Effector memory CD4-positive, alpha-beta T cell (primary cell): Measurements from ENCODE around the gene ODC1.
"Not testable (repeated sequence)": the region's sequence is repeated elsewhere in the genome, so short reads cannot be mapped to it uniquely, and the experiment has no call there.

Experiments
- DNase-seq, 3 donors: peaks; one replicate each; pipeline ENCODE4 v3.0.0-alpha.2; 2020
- H3K27ac ChIP-seq: 2 replicates; pipeline ENCODE4 v1.7.0; 2013; ENCODE audit warnings: mild to moderate bottlenecking, low read length, moderate library complexity; ENCODE audit not compliant: insufficient read depth, poor library complexity, severe bottlenecking
- H3K27me3 ChIP-seq: replicated peaks from 2 replicates; pipeline ENCODE4 v1.7.0; 2013; ENCODE audit warnings: mild to moderate bottlenecking, low read length; ENCODE audit not compliant: insufficient read depth, control insufficient read depth, poor library complexity, severe bottlenecking
- H3K36me3 ChIP-seq: 2 replicates; pipeline ENCODE4 v1.7.0; 2013; ENCODE audit warnings: mild to moderate bottlenecking, low read length, moderate library complexity; ENCODE audit not compliant: control insufficient read depth, insufficient read depth
- H3K4me1 ChIP-seq: 2 replicates; pipeline ENCODE4 v1.7.0; 2013; ENCODE audit warnings: low read length, mild to moderate bottlenecking; ENCODE audit not compliant: control insufficient read depth, insufficient read depth, poor library complexity, severe bottlenecking
- H3K4me3 ChIP-seq: 2 replicates; pipeline ENCODE4 v1.7.0; 2013; ENCODE audit warnings: low read length, low read depth, mild to moderate bottlenecking; ENCODE audit not compliant: insufficient read depth, poor library complexity, severe bottlenecking
- H3K9me3 ChIP-seq: 2 replicates; pipeline ENCODE4 v1.7.0; 2013; ENCODE audit warnings: mild to moderate bottlenecking, low read length, moderate library complexity; ENCODE audit not compliant: control insufficient read depth

ODC1 gene

DNA sequence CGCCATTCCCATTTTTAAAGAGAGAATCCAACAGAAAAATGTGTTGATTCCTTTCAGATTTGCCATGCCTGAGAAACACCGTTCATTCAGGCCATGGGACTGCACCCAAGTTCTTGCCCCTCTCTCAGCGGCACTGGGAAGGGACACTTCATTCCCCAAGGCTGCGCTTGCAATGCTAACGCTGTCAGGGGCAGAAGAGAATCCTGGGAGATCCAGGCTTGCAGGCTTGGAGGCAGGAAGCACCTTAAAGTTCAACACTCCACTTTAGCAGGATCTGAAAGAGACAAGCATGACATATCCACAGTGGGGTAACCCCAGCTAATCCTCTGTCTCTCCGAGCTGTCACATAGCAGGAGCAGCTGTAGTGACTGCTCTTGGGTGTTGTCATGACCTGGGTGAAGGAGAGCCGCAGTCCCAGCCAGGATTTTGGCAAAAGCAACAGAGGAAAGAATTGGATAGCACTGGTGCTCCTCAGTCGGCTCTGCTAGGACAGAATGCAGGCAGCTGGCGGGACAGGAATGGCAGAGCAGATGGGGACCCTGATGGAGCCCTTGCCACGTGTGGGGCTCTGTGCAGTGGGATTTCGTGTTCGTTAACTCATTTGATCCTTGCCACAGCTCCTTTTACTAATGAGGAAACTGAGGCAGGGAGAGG, 22.0 kb upstream of the ODC1 start:
- no peaks in the 10 kb centered on the region for H3K4me1 ChIP-seq
- DNase-seq: no peak
- no peaks in the 10 kb centered on the region for H3K27me3 ChIP-seq
- no peak overlapping the region for H3K27ac ChIP-seq
- H3K4me3 ChIP-seq: no peak overlapping the region
- no peaks in the 10 kb centered on the region for H3K9me3 ChIP-seq
- no peaks in the 10 kb centered on the region for H3K36me3 ChIP-seq

DNA sequence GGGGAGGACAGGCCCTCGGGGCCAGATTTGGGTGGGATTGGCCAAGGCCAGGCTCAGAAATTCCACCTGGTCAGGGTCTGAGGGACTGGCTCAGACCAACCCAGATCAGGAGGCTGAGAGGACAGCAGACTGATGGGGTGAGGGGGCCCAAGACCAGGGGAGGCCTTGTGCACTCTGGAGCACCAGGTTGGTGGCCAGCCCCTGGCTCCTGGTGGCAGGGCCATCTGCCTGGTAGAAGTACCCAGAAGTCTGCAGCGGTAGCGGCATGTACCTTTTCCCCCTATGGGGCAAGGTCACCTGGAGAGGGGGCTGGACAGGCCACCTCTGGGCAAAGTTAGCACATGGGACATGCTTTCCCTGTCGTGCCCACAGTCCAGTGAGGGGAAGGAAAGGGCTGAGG, 21.2 kb upstream of the ODC1 start:
- Histone ChIP-seq H3K36me3 (no peaks in the 10 kb centered on the region), H3K9me3 (no peaks in the 10 kb centered on the region), H3K4me3 (no peak overlapping the region), H3K27ac (no peak overlapping the region), H3K4me1 (no peaks in the 10 kb centered on the region), H3K27me3 (no peaks in the 10 kb centered on the region)
- no peak for DNase-seq

DNA sequence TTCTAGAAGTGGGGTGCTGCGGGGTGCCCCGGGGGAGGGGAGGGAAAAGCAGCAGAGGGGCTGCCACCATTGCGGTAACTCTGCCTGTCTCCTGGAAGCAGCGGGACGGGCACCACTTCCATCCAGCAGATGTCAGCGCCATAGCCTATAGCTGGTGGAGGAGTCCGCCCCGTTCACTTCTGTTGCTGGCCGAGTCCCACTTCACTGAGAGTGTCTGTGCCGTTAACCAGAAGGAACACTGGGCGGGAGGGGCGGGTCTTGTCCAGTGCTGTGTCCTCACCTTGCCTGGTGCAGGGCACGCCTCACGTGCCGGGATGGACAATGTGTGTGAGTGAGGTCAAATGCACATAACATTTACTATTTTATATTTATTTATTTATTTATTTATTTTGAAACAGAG, 19.3 kb upstream of the ODC1 start:
- no peaks in the 10 kb centered on the region for H3K36me3 ChIP-seq
- no peak for DNase-seq

DNA sequence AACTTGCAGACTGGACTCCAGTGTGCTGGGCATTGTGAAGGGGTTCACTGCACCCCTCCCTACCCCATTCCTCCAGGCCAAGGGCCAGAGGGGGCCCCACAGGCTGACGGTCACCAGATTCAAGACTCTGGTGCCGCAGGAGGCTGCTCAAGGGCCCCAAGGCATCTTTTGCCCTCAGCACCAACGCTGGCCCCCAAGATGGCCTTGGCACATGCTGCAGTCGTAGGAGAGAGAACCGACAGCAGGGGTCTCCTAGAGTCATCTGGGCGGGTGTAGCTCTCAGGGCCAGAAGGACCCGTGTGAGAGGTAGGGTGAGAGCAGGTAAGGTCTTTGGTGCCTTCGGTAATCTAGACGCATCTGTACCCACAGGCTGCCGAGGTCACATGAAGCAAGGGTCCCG, 18.7 kb upstream of the ODC1 start:
- Histone ChIP-seq H3K27ac (no peak overlapping the region), H3K36me3 (no peaks in the 10 kb centered on the region), H3K4me1 (no peaks in the 10 kb centered on the region), H3K9me3 (no peaks in the 10 kb centered on the region), H3K27me3 (no peaks in the 10 kb centered on the region), H3K4me3 (no peak overlapping the region)
- DNase-seq: no peak

More for the DNA sequence above, 19.3 kb upstream of the ODC1 start:
- H3K27me3 ChIP-seq: no peaks in the 10 kb centered on the region
- H3K27ac ChIP-seq: no peak overlapping the region
- H3K9me3 ChIP-seq: no peaks in the 10 kb centered on the region
- H3K4me1 ChIP-seq: no peaks in the 10 kb centered on the region
- no peak overlapping the region for H3K4me3 ChIP-seq

DNA sequence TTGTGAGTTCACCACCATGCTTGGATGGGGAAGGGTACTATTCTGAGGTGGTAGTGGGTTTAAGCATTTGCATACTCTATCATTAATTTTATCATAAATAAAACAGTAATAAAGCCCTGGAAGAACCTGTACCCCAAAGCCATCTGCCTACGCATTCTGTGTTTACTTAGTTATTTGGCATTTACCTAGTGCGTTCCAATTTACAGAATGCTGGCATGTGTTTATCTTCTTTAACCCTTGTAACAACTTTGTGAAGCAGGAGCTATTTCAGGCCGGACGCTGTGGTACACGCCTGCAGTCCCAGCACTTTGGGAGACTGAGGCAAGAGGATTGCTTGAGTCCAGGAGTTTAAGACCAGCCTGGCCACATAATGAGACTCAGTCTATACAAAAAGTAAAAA, 17.8 kb upstream of the ODC1 start:
- no peak overlapping the region for H3K4me3 ChIP-seq
- H3K4me1 ChIP-seq: no peaks in the 10 kb centered on the region
- no peak overlapping the region for H3K27ac ChIP-seq
- DNase-seq: no peak
- no peaks in the 10 kb centered on the region for H3K36me3 ChIP-seq
- H3K9me3 ChIP-seq: no peaks in the 10 kb centered on the region
- no peaks in the 10 kb centered on the region for H3K27me3 ChIP-seq

DNA sequence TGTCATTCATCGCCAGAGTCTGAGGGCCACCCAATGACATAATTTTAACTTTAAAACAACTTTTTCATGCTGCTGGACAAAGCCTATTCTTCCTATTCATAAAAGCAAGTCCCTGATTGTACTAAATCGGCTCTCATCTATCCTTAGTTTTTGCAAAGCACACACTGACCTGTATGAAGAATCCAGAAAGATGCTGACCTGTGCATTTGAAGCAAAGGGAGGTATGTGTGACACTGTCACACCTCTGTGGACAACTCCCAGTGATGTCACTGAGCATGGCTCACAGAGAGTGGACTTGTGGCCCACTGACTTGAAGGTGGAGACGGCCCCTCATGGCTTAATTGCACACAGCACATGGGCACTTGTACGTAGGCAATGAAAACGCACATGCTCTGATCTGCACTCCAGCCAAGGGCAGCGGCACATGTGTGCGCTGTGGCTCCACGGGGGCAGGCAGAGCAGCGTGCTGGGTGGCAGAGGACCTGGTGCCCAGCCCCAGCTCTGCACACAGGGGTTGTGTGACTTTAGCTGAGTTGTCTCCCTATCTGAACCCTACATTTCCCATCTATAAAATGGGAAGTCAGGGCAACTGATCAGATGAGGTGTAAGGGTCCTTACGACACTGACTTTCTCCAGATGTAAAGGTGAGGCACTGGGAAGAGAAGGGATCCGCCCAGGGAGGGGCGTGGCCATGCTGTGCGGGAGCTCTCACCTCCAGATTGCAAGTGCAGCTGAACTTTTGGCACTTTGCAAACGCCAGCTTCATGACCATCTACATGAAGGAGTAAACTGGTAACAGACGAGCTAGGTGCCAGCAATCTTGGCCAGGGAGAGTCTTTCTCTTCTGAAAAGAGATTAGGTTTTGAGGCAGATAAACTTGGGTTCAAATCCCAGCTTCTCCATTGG, 14.3 kb upstream of the ODC1 start:
- no peaks in the 10 kb centered on the region for H3K27me3 ChIP-seq
- H3K4me1 ChIP-seq: no peaks in the 10 kb centered on the region
- H3K27ac ChIP-seq: no peak overlapping the region
- no peak overlapping the region for H3K4me3 ChIP-seq
- H3K9me3 ChIP-seq: no peaks in the 10 kb centered on the region
- no peak for DNase-seq
- H3K36me3 ChIP-seq: no peaks in the 10 kb centered on the region

DNA sequence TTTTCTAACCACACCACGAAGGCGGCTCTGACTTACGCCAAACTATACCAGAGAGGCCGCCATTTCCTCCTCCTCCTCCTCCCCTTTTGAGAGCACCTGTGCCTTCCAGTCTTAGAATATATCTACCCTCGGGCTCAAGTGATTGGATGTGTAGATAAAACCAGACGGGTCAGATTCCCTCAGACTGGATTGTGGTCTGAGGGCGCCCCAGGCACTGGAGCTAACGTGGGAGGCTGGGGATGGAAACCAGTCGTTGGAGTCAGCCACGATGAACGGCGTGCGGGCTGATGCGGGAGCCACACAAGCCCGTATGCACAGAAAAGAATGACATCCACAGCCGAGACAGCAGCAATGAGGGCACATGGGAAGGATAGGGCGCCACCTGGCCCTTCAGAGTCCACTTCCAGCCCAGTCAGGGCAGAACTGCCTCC, 12.3 kb upstream of the ODC1 start:
- no peaks in the 10 kb centered on the region for H3K36me3 ChIP-seq
- no peak overlapping the region for H3K27ac ChIP-seq
- H3K4me3 ChIP-seq: no peak overlapping the region
- H3K27me3 ChIP-seq: no peaks in the 10 kb centered on the region
- H3K4me1 ChIP-seq: no peaks in the 10 kb centered on the region
- DNase-seq: no peak
- no peaks in the 10 kb centered on the region for H3K9me3 ChIP-seq

DNA sequence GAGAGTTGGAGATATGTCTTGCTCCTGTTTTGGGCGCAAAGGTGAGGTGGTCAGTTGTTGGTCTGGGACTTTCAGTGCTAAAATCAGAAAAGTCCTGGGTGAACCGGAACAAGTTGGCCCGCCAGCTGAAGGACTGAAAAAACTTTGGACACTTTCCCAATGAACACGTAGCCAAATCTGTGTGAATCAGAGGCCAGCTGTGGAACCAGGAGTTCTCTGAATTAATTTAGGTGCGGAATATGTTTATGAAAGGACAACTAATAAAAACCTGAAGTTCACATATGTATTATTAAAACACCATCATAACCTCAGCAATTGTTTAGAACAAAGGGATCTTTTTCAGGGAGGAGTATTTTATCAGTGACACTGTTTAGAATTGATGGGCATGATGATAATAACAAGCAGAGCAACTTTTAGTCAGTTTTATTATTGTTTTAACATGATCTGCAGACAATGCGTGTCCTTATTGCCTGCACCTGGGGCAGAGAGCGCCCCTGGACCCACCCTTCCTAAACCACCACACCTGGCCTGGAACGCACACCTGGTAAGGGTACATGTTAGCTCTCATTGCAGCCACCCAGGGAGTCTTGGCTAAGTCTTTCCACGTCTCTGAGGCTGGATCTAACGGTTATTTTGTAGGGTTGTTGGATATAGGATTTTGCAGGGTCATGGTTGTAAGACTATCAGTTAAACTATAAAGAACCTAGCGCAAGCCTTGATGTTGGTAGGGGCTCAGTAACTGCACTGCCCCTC, 9.9 kb upstream of the ODC1 start:
- DNase-seq: no peak
- H3K36me3 ChIP-seq: no peaks in the 10 kb centered on the region
- H3K27ac ChIP-seq: no peak overlapping the region
- H3K4me1 ChIP-seq: no peaks in the 10 kb centered on the region
- no peaks in the 10 kb centered on the region for H3K27me3 ChIP-seq
- no peaks in the 10 kb centered on the region for H3K9me3 ChIP-seq
- H3K4me3 ChIP-seq: no peak overlapping the region

DNA sequence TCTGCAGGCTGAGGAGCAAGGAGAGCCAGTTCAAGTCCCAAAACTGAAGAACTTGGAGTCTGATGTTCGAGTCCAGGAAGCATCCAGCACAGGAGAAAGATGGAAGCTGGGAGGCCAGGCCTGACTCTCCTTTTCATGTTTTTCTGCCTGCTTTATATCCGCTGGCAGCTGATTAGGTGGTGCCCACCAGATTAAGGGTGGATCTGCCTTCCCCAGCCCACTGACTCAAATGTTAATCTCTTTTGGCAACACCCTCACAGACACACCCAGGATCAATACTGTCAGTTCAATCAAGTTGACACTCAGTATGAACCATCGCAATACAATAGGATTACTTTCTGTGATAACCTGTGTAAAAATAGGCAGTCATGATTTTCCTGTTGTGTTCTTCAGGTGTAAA, 9.1 kb upstream of the ODC1 start:
- H3K36me3 ChIP-seq, H3K27ac ChIP-seq, H3K27me3 ChIP-seq, DNase-seq, H3K9me3 ChIP-seq, H3K4me1 ChIP-seq, H3K4me3 ChIP-seq: not testable (repeated sequence)

DNA sequence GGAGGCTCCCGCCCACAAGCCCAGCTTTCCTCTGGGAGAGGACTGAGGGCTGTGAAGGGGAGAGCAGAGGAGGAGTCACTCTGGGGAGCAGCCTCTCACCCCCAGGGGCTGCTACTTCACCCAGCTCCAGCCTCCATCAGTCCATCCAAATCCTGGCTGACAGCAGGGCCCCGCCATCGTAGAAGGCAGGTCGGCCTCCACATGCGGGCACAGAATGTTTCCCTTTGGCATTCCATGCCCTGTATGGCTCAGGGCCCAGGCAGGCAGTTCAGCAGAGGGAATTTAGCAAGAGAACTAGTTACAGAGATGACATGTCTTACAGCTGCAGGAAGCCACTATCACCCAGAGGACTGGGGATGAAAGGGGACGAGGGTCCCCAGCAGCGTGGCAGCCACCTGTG, 6.4 kb upstream of the ODC1 start:
- no peak overlapping the region for H3K4me3 ChIP-seq
- H3K27ac ChIP-seq: no peak overlapping the region
- no peaks in the 10 kb centered on the region for H3K4me1 ChIP-seq
- DNase-seq: no peak
- no peaks in the 10 kb centered on the region for H3K27me3 ChIP-seq
- H3K36me3 ChIP-seq: no peaks in the 10 kb centered on the region
- no peaks in the 10 kb centered on the region for H3K9me3 ChIP-seq
